ENCODE data around the gene INF2.
A peak's percentile ranks its signal among the peaks of the same experiment; 100 is the strongest.

INF2 gene

GRCh38 chr14:104686624-104687517 is 2.5 kb upstream of the INF2 start:
- peaks cover 17% of the 10 kb centered on the region for H3K4me1 ChIP-seq (ENCODE audit: insufficient read depth, low read length)
- H3K27me3 ChIP-seq (ENCODE audit: insufficient read depth, low read length) = no peaks in the 10 kb centered on the region; the same call in 1 of the 2 replicates
- no peak overlapping the region for H3K27ac ChIP-seq (ENCODE audit: low read length)
- no peaks in the 10 kb centered on the region for H3K36me3 ChIP-seq (ENCODE audit: insufficient read depth, low read depth, low read length)
- no peak overlapping the region for H3K9ac ChIP-seq (ENCODE audit: low read depth, low read length)
- no peaks in the 10 kb centered on the region for H3K9me3 ChIP-seq (ENCODE audit: insufficient read depth, low read depth, low read length)
- no peak overlapping the region for H3K4me3 ChIP-seq (ENCODE audit: low read length)

GRCh38 chr14:104687601-104688504 is 1.6 kb upstream of the INF2 start:
- H3K27me3 ChIP-seq (ENCODE audit: insufficient read depth, low read length) = no peaks in the 10 kb centered on the region; the same call in 1 of the 2 replicates
- H3K4me1 ChIP-seq (ENCODE audit: insufficient read depth, low read length) = peaks cover 12% of the 10 kb centered on the region
- H3K36me3 ChIP-seq (ENCODE audit: insufficient read depth, low read depth, low read length) = no peaks in the 10 kb centered on the region
- no peaks in the 10 kb centered on the region for H3K9me3 ChIP-seq (ENCODE audit: insufficient read depth, low read depth, low read length)
- no peak overlapping the region for H3K27ac ChIP-seq (ENCODE audit: low read length)
- H3K9ac ChIP-seq (ENCODE audit: low read depth, low read length) = no peak overlapping the region
- H3K4me3 ChIP-seq (ENCODE audit: low read length) = no peak overlapping the region

GRCh38 chr14:104688505-104689108 is 811 bp upstream of the INF2 start:
- H3K4me3 ChIP-seq (ENCODE audit: low read length) = peak overlapping the region; percentile 60; the same call in 1 of the 2 replicates
- no peaks in the 10 kb centered on the region; the same call in 1 of the 2 replicates for H3K27me3 ChIP-seq (ENCODE audit: insufficient read depth, low read length)
- no peaks in the 10 kb centered on the region for H3K36me3 ChIP-seq (ENCODE audit: insufficient read depth, low read depth, low read length)
- H3K9ac ChIP-seq (ENCODE audit: low read depth, low read length) = peak overlapping the region; percentile 37; the same call in 1 of the 2 replicates
- H3K4me1 ChIP-seq (ENCODE audit: insufficient read depth, low read length) = peaks cover 7% of the 10 kb centered on the region
- H3K27ac ChIP-seq (ENCODE audit: low read length) = no peak overlapping the region
- no peaks in the 10 kb centered on the region for H3K9me3 ChIP-seq (ENCODE audit: insufficient read depth, low read depth, low read length)

GRCh38 chr14:104689881-104690711 is 678 bp downstream of the INF2 start:
- Histone ChIP-seq H3K4me1 (ENCODE audit: insufficient read depth, low read length) (peaks cover 17% of the 10 kb centered on the region), H3K36me3 (ENCODE audit: insufficient read depth, low read depth, low read length) (no peaks in the 10 kb centered on the region), H3K27ac (ENCODE audit: low read length) (no peak overlapping the region)

GRCh38 chr14:104690861-104691455 is 1.5 kb downstream of the INF2 start:
- Histone ChIP-seq H3K9me3 (ENCODE audit: insufficient read depth, low read depth, low read length) (no peaks in the 10 kb centered on the region), H3K9ac (ENCODE audit: low read depth, low read length) (no peak overlapping the region), H3K4me1 (ENCODE audit: insufficient read depth, low read length) (peaks cover 18% of the 10 kb centered on the region), H3K27me3 (ENCODE audit: insufficient read depth, low read length) (no peaks in the 10 kb centered on the region; the same call in 1 of the 2 replicates), H3K36me3 (ENCODE audit: insufficient read depth, low read depth, low read length) (no peaks in the 10 kb centered on the region), H3K4me3 (ENCODE audit: low read length) (no peak overlapping the region), H3K27ac (ENCODE audit: low read length) (no peak overlapping the region)

More at GRCh38 chr14:104689881-104690711, 678 bp downstream of the INF2 start:
- peak overlapping the region; percentile 78 for H3K9ac ChIP-seq (ENCODE audit: low read depth, low read length)
- no peaks in the 10 kb centered on the region; the same call in 1 of the 2 replicates for H3K27me3 ChIP-seq (ENCODE audit: insufficient read depth, low read length)
- no peaks in the 10 kb centered on the region for H3K9me3 ChIP-seq (ENCODE audit: insufficient read depth, low read depth, low read length)
- peak overlapping the region; percentile 78 for H3K4me3 ChIP-seq (ENCODE audit: low read length)

GRCh38 chr14:104691546-104692260 is 2.3 kb downstream of the INF2 start:
- Histone ChIP-seq H3K27ac (ENCODE audit: low read length) (no peak overlapping the region), H3K9ac (ENCODE audit: low read depth, low read length) (no peak overlapping the region), H3K4me1 (ENCODE audit: insufficient read depth, low read length) (peaks cover 18% of the 10 kb centered on the region), H3K9me3 (ENCODE audit: insufficient read depth, low read depth, low read length) (no peaks in the 10 kb centered on the region), H3K4me3 (ENCODE audit: low read length) (no peak overlapping the region), H3K36me3 (ENCODE audit: insufficient read depth, low read depth, low read length) (no peaks in the 10 kb centered on the region), H3K27me3 (ENCODE audit: insufficient read depth, low read length) (no peaks in the 10 kb centered on the region; the same call in 1 of the 2 replicates)

GRCh38 chr14:104692261-104692938 is 3.0 kb downstream of the INF2 start:
- Histone ChIP-seq H3K9ac (ENCODE audit: low read depth, low read length) (no peak overlapping the region), H3K36me3 (ENCODE audit: insufficient read depth, low read depth, low read length) (no peaks in the 10 kb centered on the region), H3K9me3 (ENCODE audit: insufficient read depth, low read depth, low read length) (no peaks in the 10 kb centered on the region), H3K4me3 (ENCODE audit: low read length) (no peak overlapping the region), H3K27me3 (ENCODE audit: insufficient read depth, low read length) (no peaks in the 10 kb centered on the region; the same call in 1 of the 2 replicates), H3K4me1 (ENCODE audit: insufficient read depth, low read length) (peaks cover 18% of the 10 kb centered on the region), H3K27ac (ENCODE audit: low read length) (no peak overlapping the region)

GRCh38 chr14:104692939-104693315 is 3.5 kb downstream of the INF2 start:
- no peak overlapping the region for H3K27ac ChIP-seq (ENCODE audit: low read length)
- H3K27me3 ChIP-seq (ENCODE audit: insufficient read depth, low read length) = no peaks in the 10 kb centered on the region; the same call in 1 of the 2 replicates
- no peaks in the 10 kb centered on the region for H3K36me3 ChIP-seq (ENCODE audit: insufficient read depth, low read depth, low read length)
- no peak overlapping the region for H3K4me3 ChIP-seq (ENCODE audit: low read length)
- peaks cover 15% of the 10 kb centered on the region for H3K4me1 ChIP-seq (ENCODE audit: insufficient read depth, low read length)
- no peaks in the 10 kb centered on the region for H3K9me3 ChIP-seq (ENCODE audit: insufficient read depth, low read depth, low read length)
- no peak overlapping the region for H3K9ac ChIP-seq (ENCODE audit: low read depth, low read length)

- Histone ChIP-seq H3K27ac (ENCODE audit: low read length) (no peak overlapping the region), H3K9ac (ENCODE audit: low read depth, low read length) (no peak overlapping the region), H3K9me3 (ENCODE audit: insufficient read depth, low read depth, low read length) (no peaks in the 10 kb centered on the region), H3K4me3 (ENCODE audit: low read length) (no peak overlapping the region), H3K36me3 (ENCODE audit: insufficient read depth, low read depth, low read length) (no peaks in the 10 kb centered on the region), H3K27me3 (ENCODE audit: insufficient read depth, low read length) (no peaks in the 10 kb centered on the region; the same call in 1 of the 2 replicates), H3K4me1 (ENCODE audit: insufficient read depth, low read length) (peaks cover 14% of the 10 kb centered on the region)
These were observed 4.3 kb downstream of the INF2 start for GRCh38 chr14:104693482-104694431.

Data from iPS-20b (cell line).